Putamen (tissue), 1 donor: ENCODE measurements around the gene VPS52.
A peak's percentile ranks its signal among the peaks of the same experiment; 100 is the strongest.

ENCODE experiments used
- DNase-seq: peaks from one replicate; pipeline ENCODE4 v3.0.0-alpha.2; 2016; ENCODE audit warnings: low spot score

Gene VPS52

GRCh38 chr6:33209856-33210255, 61.8 kb downstream of the VPS52 start:
- no peak for DNase-seq

GRCh38 chr6:33208091-33208967, 63.3 kb downstream of the VPS52 start, which contains the start of gene RING1:
RING1 (plus strand) TSS chr6:33208500; CDS start chr6:33208823, 323 bp downstream.
- DNase-seq: peak; percentile 89

- no peak for DNase-seq
Observed at GRCh38 chr6:33207552-33208090, 64.1 kb downstream of the VPS52 start.

- no peak for DNase-seq
Observed at GRCh38 chr6:33206864-33207551, 64.7 kb downstream of the VPS52 start.

- DNase-seq: no peak
Observed at GRCh38 chr6:33206027-33206863, 65.4 kb downstream of the VPS52 start.

- no peak for DNase-seq
Observed at GRCh38 chr6:33205191-33206026, 66.3 kb downstream of the VPS52 start.

GRCh38 chr6:33204415-33205190, 67.1 kb downstream of the VPS52 start, which contains the start of gene HSD17B8:
HSD17B8 (plus strand) TSS chr6:33204655; CDS start chr6:33204669, 14 bp downstream.
- DNase-seq: peak; percentile 92

GRCh38 chr6:33204165-33204414, 67.6 kb downstream of the VPS52 start:
- no peak for DNase-seq

- DNase-seq: no peak
Observed at GRCh38 chr6:33203443-33204164, 68.1 kb downstream of the VPS52 start.

GRCh38 chr6:33202799-33203198, 68.9 kb downstream of the VPS52 start:
- DNase-seq: no peak

- no peak for DNase-seq
Observed at GRCh38 chr6:33201935-33202334, 69.7 kb downstream of the VPS52 start.

GRCh38 chr6:33201147-33201545, 70.5 kb downstream of the VPS52 start:
- DNase-seq: no peak
